Parathyroid adenoma (tissue), 2 donors: ENCODE data around the gene P3H1.
"Not testable (repeated sequence)": the region's sequence is repeated elsewhere in the genome, so short reads cannot be mapped to it uniquely, and the experiment has no call there.

Experiments used
- H2AFZ ChIP-seq: fragments of 300-600 bp; sonication (generic); one replicate; pipeline ENCODE4 v1.7.0; 2017; ENCODE audit warnings: antibody characterized with exemption, mild to moderate bottlenecking
- H3K27ac ChIP-seq: fragments of 300-600 bp; sonication (generic); one replicate; pipeline ENCODE4 v1.7.0; 2017
- H3K27me3 ChIP-seq: fragments of 300-600 bp; sonication (generic); one replicate; pipeline ENCODE4 v1.7.0; 2017; ENCODE audit warnings: low read length; ENCODE audit not compliant: control insufficient read depth, insufficient read depth
- H3K36me3 ChIP-seq: fragments of 300-600 bp; sonication (generic); one replicate; pipeline ENCODE4 v1.7.0; 2017; ENCODE audit warnings: low read length; ENCODE audit not compliant: control insufficient read depth, insufficient read depth
- H3K4me1 ChIP-seq: fragments of 300-600 bp; sonication (generic); one replicate; pipeline ENCODE4 v1.7.0; 2017; ENCODE audit warnings: control low read depth
- H3K4me2 ChIP-seq: fragments of 300-600 bp; sonication (generic); one replicate; pipeline ENCODE4 v1.7.0; 2017; ENCODE audit warnings: low read length
- H3K4me3 ChIP-seq: fragments of 300-600 bp; sonication (generic); one replicate; pipeline ENCODE4 v1.7.0; 2017; ENCODE audit warnings: low read depth, low read length
- H3K79me2 ChIP-seq: fragments of 300-600 bp; sonication (generic); one replicate; pipeline ENCODE4 v1.7.0; 2017; ENCODE audit warnings: control low read depth
- H3K9ac ChIP-seq: fragments of 300-600 bp; sonication (generic); one replicate; pipeline ENCODE4 v1.7.0; 2017; ENCODE audit warnings: mild to moderate bottlenecking
- H3K9me3 ChIP-seq: fragments of 300-600 bp; sonication (generic); one replicate; pipeline ENCODE4 v1.7.0; 2017; ENCODE audit warnings: low read length; ENCODE audit not compliant: control insufficient read depth
- CTCF ChIP-seq: fragments of 300-600 bp; sonication (generic); IDR thresholded peaks from one replicate; pipeline ENCODE4 v1.7.0; 2017; ENCODE audit warnings: antibody characterized with exemption, mild to moderate bottlenecking
- donor health status: primary hyperparathyroidism.

The P3H1 gene

DNA sequence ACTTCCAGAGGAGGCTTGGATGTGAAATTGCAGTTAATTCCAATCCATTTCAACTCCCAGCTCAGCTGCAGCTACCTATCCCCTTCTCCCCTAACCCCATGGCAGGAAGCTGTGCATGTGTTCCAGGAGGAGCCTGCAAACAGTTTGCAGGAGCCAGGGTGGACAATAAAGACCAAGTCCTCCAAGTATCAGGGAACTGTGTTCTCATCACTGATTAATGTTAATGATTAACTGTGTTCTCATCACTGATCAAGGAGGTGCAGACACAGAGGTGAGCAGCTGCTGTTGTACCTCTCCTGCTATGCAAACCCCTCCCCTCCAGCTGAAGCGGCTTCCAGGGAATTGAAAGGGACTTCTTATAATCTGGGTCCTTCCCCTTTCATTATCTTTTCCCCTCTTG is 46.0 kb downstream of the P3H1 start:
- H3K79me2 ChIP-seq, result no peaks in the 10 kb centered on the region
- H3K9ac ChIP-seq, result no peak overlapping the region
- H3K4me3 ChIP-seq, result no peak overlapping the region
- no peak for TF ChIP-seq CTCF
- H3K27me3 ChIP-seq, result no peaks in the 10 kb centered on the region
- H3K36me3 ChIP-seq, result no peaks in the 10 kb centered on the region
- no peaks in the 10 kb centered on the region for H3K9me3 ChIP-seq
- no peak overlapping the region for H3K4me2 ChIP-seq
- H3K27ac ChIP-seq, result no peak overlapping the region
- H3K4me1 ChIP-seq, result no peaks in the 10 kb centered on the region
- H2AFZ ChIP-seq, result no peak overlapping the region

DNA sequence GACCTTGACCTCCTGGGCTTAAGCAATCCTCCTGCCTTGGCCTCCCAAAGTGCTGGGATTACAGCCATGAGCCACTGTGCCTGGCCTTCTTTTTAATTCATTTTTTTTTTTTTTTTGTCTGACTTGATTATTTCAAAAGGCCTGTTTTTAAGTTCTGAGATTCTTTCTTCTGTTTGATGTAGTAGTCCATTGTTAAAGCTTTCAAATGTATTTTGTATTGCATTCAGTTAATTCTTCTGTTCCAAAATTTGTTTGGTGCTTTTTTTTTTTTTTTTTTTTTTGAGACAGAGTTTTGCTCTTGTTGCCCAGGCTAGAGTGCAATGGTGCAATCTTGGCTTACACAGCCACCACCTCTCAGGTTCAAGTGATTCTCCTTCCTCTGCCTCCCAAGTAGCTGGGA is 52.4 kb downstream of the P3H1 start:
- not testable (repeated sequence) for H3K9me3 ChIP-seq, H3K4me3 ChIP-seq, H3K36me3 ChIP-seq, H3K4me1 ChIP-seq, H3K27ac ChIP-seq, H2AFZ ChIP-seq, H3K27me3 ChIP-seq, H3K9ac ChIP-seq, H3K79me2 ChIP-seq, H3K4me2 ChIP-seq

DNA sequence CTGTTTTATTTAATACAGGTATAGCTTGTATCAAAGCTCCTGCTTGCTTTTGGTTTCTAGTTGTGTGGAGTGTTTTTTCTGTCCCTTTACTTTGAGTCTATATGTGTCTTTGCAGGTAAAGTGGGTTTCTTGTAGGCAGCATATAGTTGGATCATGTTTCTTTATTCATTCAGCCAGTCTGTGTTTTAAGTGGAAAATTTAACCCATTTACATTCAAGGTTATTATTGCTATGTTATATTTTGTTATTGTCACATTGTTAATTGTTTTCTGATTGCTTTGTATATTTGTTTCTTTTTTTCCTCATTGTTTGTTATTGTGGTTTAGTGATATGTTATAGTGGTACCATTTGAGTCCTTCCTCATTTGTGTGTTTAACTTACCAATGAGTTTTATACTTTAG is 53.5 kb downstream of the P3H1 start:
- no peak for TF ChIP-seq CTCF

GRCh38 chr1:42712808-42713207 is 54.0 kb downstream of the P3H1 start:
- H3K36me3 ChIP-seq, H3K9ac ChIP-seq, H2AFZ ChIP-seq, H3K4me2 ChIP-seq, H3K4me1 ChIP-seq, H3K27ac ChIP-seq, H3K79me2 ChIP-seq, H3K9me3 ChIP-seq, H3K4me3 ChIP-seq, H3K27me3 ChIP-seq: not testable (repeated sequence)

More for the DNA sequence above, 53.5 kb downstream of the P3H1 start:
- H3K27me3 ChIP-seq, result no peaks in the 10 kb centered on the region
- H3K79me2 ChIP-seq, result peaks cover 4% of the 10 kb centered on the region
- no peak overlapping the region for H3K27ac ChIP-seq
- H3K9ac ChIP-seq, result no peak overlapping the region
- no peak overlapping the region for H3K4me2 ChIP-seq
- no peaks in the 10 kb centered on the region for H3K9me3 ChIP-seq
- H2AFZ ChIP-seq, result no peak overlapping the region
- no peaks in the 10 kb centered on the region for H3K4me1 ChIP-seq
- H3K4me3 ChIP-seq, result no peak overlapping the region
- H3K36me3 ChIP-seq, result no peaks in the 10 kb centered on the region

DNA sequence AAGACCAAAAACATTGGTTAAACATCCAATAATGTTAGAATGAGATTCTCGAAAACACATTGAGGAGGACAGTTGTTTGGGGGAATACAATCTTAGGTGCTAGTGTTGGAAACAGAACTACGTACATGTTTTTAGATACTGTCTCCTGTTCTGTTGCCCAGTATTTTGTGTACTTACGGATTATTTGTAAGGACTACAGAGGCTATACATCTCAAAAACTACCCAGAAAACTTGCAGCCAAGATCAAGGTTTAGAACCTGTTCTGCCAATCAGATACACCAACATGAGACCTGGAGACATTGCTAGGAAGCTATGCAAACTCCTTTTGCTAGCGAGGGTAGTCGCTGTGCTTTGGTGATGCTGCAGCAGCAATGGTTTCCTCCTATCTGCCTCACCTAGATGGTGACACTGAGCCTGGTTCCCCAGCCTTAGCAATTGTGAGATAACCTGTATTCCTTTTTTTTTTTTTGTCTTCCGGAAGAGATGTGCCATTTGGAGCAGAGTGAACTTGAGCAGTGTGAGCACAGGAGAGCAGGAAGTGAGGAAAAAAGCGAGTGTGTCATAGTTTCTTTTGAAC is 62.9 kb downstream of the P3H1 start:
- H3K4me2 ChIP-seq, result no peak overlapping the region
- no peaks in the 10 kb centered on the region for H3K36me3 ChIP-seq

More for the DNA sequence above, 62.9 kb downstream of the P3H1 start:
- H3K4me1 ChIP-seq, result no peaks in the 10 kb centered on the region
- H3K27ac ChIP-seq, result no peak overlapping the region
- H2AFZ ChIP-seq, result no peak overlapping the region
- H3K27me3 ChIP-seq, result no peaks in the 10 kb centered on the region
- no peak overlapping the region for H3K9ac ChIP-seq
- H3K79me2 ChIP-seq, result no peaks in the 10 kb centered on the region
- no peak for TF ChIP-seq CTCF
- H3K9me3 ChIP-seq, result no peaks in the 10 kb centered on the region
- no peak overlapping the region for H3K4me3 ChIP-seq
